ENCODE results near the gene TOM1L1.
A peak's percentile ranks its signal among the peaks of the same experiment; 100 is the strongest.
"Not testable (repeated sequence)": the region's sequence is repeated elsewhere in the genome, so short reads cannot be mapped to it uniquely, and the experiment has no call there.

TOM1L1 gene

GRCh38 chr17:54900457-54901229 is at the start of gene TOM1L1:
TSS of gene TOM1L1 (plus strand) at chr17:54900852. CDS start at chr17:54900866, 14 bp downstream.
- DNase-seq, result peak; percentile 83

- DNase-seq, result no peak
Measured at GRCh38 chr17:54859187-54859586, 41.5 kb upstream of the TOM1L1 start.

- no peak for DNase-seq
Measured at GRCh38 chr17:54860617-54861470, 39.8 kb upstream of the TOM1L1 start.

- no peak for DNase-seq
Measured at GRCh38 chr17:54861471-54861983, 39.1 kb upstream of the TOM1L1 start.

GRCh38 chr17:54863176-54863575 is 37.5 kb upstream of the TOM1L1 start:
- DNase-seq, result no peak

GRCh38 chr17:54864070-54864469 is 36.6 kb upstream of the TOM1L1 start:
- no peak for DNase-seq

- DNase-seq, result peak; percentile 18
Measured at GRCh38 chr17:54864636-54865356, 35.9 kb upstream of the TOM1L1 start.

- no peak for DNase-seq
Measured at GRCh38 chr17:54867634-54868033, 33.0 kb upstream of the TOM1L1 start.

- no peak for DNase-seq
Measured at GRCh38 chr17:54870671-54871175, 29.9 kb upstream of the TOM1L1 start.

- DNase-seq, result not testable (repeated sequence)
Measured at GRCh38 chr17:54875906-54876305, 24.7 kb upstream of the TOM1L1 start.

GRCh38 chr17:54876656-54877195 is 23.9 kb upstream of the TOM1L1 start:
- no peak for DNase-seq

- DNase-seq, result no peak
Measured at GRCh38 chr17:54881255-54881972, 19.2 kb upstream of the TOM1L1 start.

GRCh38 chr17:54882371-54882770 is 18.3 kb upstream of the TOM1L1 start:
- no peak for DNase-seq

- no peak for DNase-seq
Measured at GRCh38 chr17:54882950-54883349, 17.7 kb upstream of the TOM1L1 start.

GRCh38 chr17:54883939-54884338 is 16.7 kb upstream of the TOM1L1 start:
- no peak for DNase-seq

GRCh38 chr17:54887787-54888186 is 12.9 kb upstream of the TOM1L1 start:
- DNase-seq, result no peak

- DNase-seq, result no peak
Measured at GRCh38 chr17:54888254-54888653, 12.4 kb upstream of the TOM1L1 start.

- DNase-seq, result no peak
Measured at GRCh38 chr17:54888981-54889380, 11.7 kb upstream of the TOM1L1 start.

GRCh38 chr17:54891176-54891821 is 9.4 kb upstream of the TOM1L1 start:
- peak; percentile 41 for DNase-seq

- DNase-seq, result no peak
Measured at GRCh38 chr17:54892360-54892759, 8.3 kb upstream of the TOM1L1 start.

GRCh38 chr17:54898576-54898975 is 2.1 kb upstream of the TOM1L1 start:
- DNase-seq, result no peak
